GM19397 (cell line): ENCODE results near the gene DDX42.

Experiments used
- ATAC-seq: cut with Tn5 transposase; IDR thresholded peaks from one replicate; pipeline ENCODE4 v1.9.1; 2021; ENCODE audit warnings: mild to moderate bottlenecking, moderate library complexity; ENCODE audit not compliant: unreplicated experiment

Gene DDX42

GRCh38 chr17:63774141-63774968 lies at the start of gene DDX42:
DDX42 (plus strand) TSS chr17:63774170; CDS start chr17:63787050, 12,880 bp downstream.
- ATAC-seq, result peak; percentile 10

GRCh38 chr17:63735691-63736090 lies 38.3 kb upstream of the DDX42 start:
- ATAC-seq, result no peak

- ATAC-seq, result no peak
Measured at GRCh38 chr17:63740464-63741142, 33.4 kb upstream of the DDX42 start.

- peak; percentile 1 for ATAC-seq
Measured at GRCh38 chr17:63741143-63741407, 32.9 kb upstream of the DDX42 start.

GRCh38 chr17:63741408-63742173 lies 32.4 kb upstream of the DDX42 start, which contains the start of gene STRADA:
STRADA (minus strand) TSS chr17:63741799; CDS start chr17:63728369, 13,430 bp downstream.
- ATAC-seq, result peak; percentile 89

- no peak for ATAC-seq
Measured at GRCh38 chr17:63751806-63752205, 22.2 kb upstream of the DDX42 start.

- ATAC-seq, result no peak
Measured at GRCh38 chr17:63752707-63753106, 21.3 kb upstream of the DDX42 start.

- ATAC-seq, result no peak
Measured at GRCh38 chr17:63753215-63753614, 20.8 kb upstream of the DDX42 start.

GRCh38 chr17:63754046-63754445 lies 19.9 kb upstream of the DDX42 start:
- no peak for ATAC-seq

- ATAC-seq, result no peak
Measured at GRCh38 chr17:63758428-63758827, 15.5 kb upstream of the DDX42 start.

GRCh38 chr17:63760771-63761539 lies 13.0 kb upstream of the DDX42 start:
- no peak for ATAC-seq

GRCh38 chr17:63762161-63763078 lies 11.6 kb upstream of the DDX42 start:
- no peak for ATAC-seq

- ATAC-seq, result no peak
Measured at GRCh38 chr17:63764716-63765115, 9.3 kb upstream of the DDX42 start.

- no peak for ATAC-seq
Measured at GRCh38 chr17:63766754-63767153, 7.2 kb upstream of the DDX42 start.

GRCh38 chr17:63768433-63768832 lies 5.5 kb upstream of the DDX42 start:
- no peak for ATAC-seq

- ATAC-seq, result no peak
Measured at GRCh38 chr17:63772801-63773271, 1.1 kb upstream of the DDX42 start.

- ATAC-seq, result peak; percentile 80
Measured at GRCh38 chr17:63773272-63774140, 464 bp upstream of the DDX42 start, which contains the start of gene CCDC47. CCDC47 (minus strand) TSS chr17:63773597; CDS start chr17:63766175, 7,422 bp downstream.

GRCh38 chr17:63774969-63775265 lies 947 bp downstream of the DDX42 start:
- no peak for ATAC-seq

- no peak for ATAC-seq
Measured at GRCh38 chr17:63775420-63775819, 1.4 kb downstream of the DDX42 start.
